PFSK-1 (cell line): ENCODE data around the gene POLR3GL.

Experiments used
- FOXP2 ChIP-seq: optimal IDR thresholded peaks from 2 replicates; pipeline ENCODE3; 2011; ENCODE audit warnings: borderline replicate concordance, control low read depth, inconsistent platforms; ENCODE audit not compliant: insufficient read depth; ENCODE audit errors: extremely low read length, extremely low read depth
- POLR2AphosphoS5 ChIP-seq: IDR thresholded peaks from 2 replicates; pipeline ENCODE4 v1.6.1; 2012; ENCODE audit warnings: low read depth, mild to moderate bottlenecking, control low read depth, low read length, moderate library complexity
- SIN3A ChIP-seq: IDR thresholded peaks from 2 replicates; pipeline ENCODE4 v1.6.1; 2012; ENCODE audit warnings: mild to moderate bottlenecking, low read length, moderate library complexity, borderline replicate concordance; ENCODE audit not compliant: insufficient read depth
- TAF1 ChIP-seq: IDR thresholded peaks from 2 replicates; pipeline ENCODE4 v1.6.1; 2012; ENCODE audit warnings: low read length, control low read depth, borderline replicate concordance; ENCODE audit not compliant: insufficient read depth
- TF ChIP-seq, protein P1 (sequence below), 2 experiments: IDR thresholded peaks; 2 replicates each; pipeline versions ENCODE4 v1.6.1 to v1.8.0; 2011 to 2012; ENCODE audit warnings: low read depth in 2 of 2, low read length in 2 of 2, control low read depth in 1 of 2, inconsistent platforms in 1 of 2, mild to moderate bottlenecking in 1 of 2, moderate library complexity in 1 of 2; ENCODE audit not compliant: insufficient read depth in 1 of 2

POLR3GL gene

GRCh38 chr1:146021050-146021445 is 56.6 kb downstream of the POLR3GL start:
- TF ChIP-seq SIN3A (no peak), TAF1 (no peak), FOXP2 (no peak), POLR2AphosphoS5 (no peak)
- TF ChIP-seq, protein P1, sequence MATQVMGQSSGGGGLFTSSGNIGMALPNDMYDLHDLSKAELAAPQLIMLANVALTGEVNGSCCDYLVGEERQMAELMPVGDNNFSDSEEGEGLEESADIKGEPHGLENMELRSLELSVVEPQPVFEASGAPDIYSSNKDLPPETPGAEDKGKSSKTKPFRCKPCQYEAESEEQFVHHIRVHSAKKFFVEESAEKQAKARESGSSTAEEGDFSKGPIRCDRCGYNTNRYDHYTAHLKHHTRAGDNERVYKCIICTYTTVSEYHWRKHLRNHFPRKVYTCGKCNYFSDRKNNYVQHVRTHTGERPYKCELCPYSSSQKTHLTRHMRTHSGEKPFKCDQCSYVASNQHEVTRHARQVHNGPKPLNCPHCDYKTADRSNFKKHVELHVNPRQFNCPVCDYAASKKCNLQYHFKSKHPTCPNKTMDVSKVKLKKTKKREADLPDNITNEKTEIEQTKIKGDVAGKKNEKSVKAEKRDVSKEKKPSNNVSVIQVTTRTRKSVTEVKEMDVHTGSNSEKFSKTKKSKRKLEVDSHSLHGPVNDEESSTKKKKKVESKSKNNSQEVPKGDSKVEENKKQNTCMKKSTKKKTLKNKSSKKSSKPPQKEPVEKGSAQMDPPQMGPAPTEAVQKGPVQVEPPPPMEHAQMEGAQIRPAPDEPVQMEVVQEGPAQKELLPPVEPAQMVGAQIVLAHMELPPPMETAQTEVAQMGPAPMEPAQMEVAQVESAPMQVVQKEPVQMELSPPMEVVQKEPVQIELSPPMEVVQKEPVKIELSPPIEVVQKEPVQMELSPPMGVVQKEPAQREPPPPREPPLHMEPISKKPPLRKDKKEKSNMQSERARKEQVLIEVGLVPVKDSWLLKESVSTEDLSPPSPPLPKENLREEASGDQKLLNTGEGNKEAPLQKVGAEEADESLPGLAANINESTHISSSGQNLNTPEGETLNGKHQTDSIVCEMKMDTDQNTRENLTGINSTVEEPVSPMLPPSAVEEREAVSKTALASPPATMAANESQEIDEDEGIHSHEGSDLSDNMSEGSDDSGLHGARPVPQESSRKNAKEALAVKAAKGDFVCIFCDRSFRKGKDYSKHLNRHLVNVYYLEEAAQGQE (IDR thresholded peaks at IDR 0.05; ENCODE audit: insufficient read depth in 1 of 2, low read depth in 2 of 2, low read length in 2 of 2), result no peak

GRCh38 chr1:146021622-146022402 is 57.3 kb downstream of the POLR3GL start, which contains the start of gene HJV:
HJV (minus strand) TSS chr1:146021735; CDS start chr1:146020231, 1,504 bp downstream.
- TF ChIP-seq TAF1 (no peak), FOXP2 (no peak), SIN3A (no peak), POLR2AphosphoS5 (no peak)
- TF ChIP-seq, protein P1 (IDR thresholded peaks at IDR 0.05; ENCODE audit: insufficient read depth in 1 of 2, low read depth in 2 of 2, low read length in 2 of 2), result no peak

DNA sequence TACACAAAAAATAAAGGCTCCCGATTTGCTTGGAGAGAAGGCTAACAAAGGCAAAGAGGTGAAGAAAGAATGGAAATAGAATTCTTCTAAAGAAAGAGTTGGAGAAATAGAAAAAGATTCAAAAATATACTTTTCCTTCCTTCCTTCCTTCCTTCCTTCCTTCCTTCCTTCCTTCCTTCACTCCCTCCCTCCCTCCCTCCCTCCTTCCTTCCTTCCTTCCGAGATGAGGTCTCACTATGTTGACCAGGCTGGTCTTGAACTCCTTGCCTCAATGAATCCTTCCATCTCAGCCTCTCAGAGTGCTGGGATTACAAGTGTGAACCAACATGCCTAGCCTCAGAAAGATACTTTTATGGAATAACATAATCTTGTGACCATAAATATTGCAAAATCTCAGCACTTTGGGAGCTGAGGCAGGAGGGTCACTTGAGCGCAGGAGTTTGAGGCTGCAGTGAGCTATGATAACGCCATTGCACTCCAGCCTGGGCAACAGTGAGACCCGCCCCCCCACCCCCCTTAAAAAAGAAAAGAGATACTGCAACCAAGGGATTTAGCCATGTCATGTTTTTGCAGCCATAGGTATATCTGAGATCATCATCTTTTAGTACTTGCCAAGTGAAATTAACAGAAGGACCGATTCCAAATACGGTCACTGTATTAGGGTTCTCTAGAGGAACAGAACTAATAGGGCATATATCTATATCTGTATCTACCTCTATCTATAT is 58.1 kb downstream of the POLR3GL start:
- TF ChIP-seq FOXP2 (no peak), TAF1 (no peak), SIN3A (no peak), POLR2AphosphoS5 (no peak)
- TF ChIP-seq, protein P1 (IDR thresholded peaks at IDR 0.05; ENCODE audit: insufficient read depth in 1 of 2, low read depth in 2 of 2, low read length in 2 of 2), result no peak
